IPS DF 4.7 (cell line): ENCODE data around the gene MAFF.

ENCODE experiments used
- DNase-seq: peaks from one replicate; pipeline ENCODE4 v3.0.0-alpha.2; 2013; ENCODE audit warnings: low spot score; ENCODE audit errors: extremely low read depth

Gene MAFF

GRCh38 chr22:38247713-38248112, 45.9 kb downstream of the MAFF start:
- DNase-seq = no peak

- DNase-seq = no peak
These were observed 46.5 kb downstream of the MAFF start for GRCh38 chr22:38248280-38248679.

GRCh38 chr22:38249301-38249700, 47.5 kb downstream of the MAFF start:
- no peak for DNase-seq

- no peak for DNase-seq
These were observed 48.2 kb downstream of the MAFF start for GRCh38 chr22:38249803-38250642.

- no peak for DNase-seq
These were observed 49.0 kb downstream of the MAFF start for GRCh38 chr22:38250643-38251340.

- no peak for DNase-seq
These were observed 49.5 kb downstream of the MAFF start for GRCh38 chr22:38251341-38251692.

- no peak for DNase-seq
These were observed 53.9 kb downstream of the MAFF start for GRCh38 chr22:38255697-38256096.

- no peak for DNase-seq
These were observed 55.4 kb downstream of the MAFF start for GRCh38 chr22:38257181-38257580.

GRCh38 chr22:38257650-38258250, 56.0 kb downstream of the MAFF start:
- DNase-seq = no peak

- no peak for DNase-seq
These were observed 57.1 kb downstream of the MAFF start for GRCh38 chr22:38258895-38259294.

- no peak for DNase-seq
These were observed 57.6 kb downstream of the MAFF start for GRCh38 chr22:38259370-38259769.

GRCh38 chr22:38260761-38261681, 59.2 kb downstream of the MAFF start:
- DNase-seq = no peak

- DNase-seq = no peak
These were observed 60.4 kb downstream of the MAFF start for GRCh38 chr22:38262051-38262795.

- no peak for DNase-seq
These were observed 62.6 kb downstream of the MAFF start for GRCh38 chr22:38264322-38264843.
